ENCODE data around the gene BBS5. TPM values are rescaled to one million over a fixed set of nuclear protein-coding genes. Genes with fewer than 3 reads are reported as not detected.

BBS5 gene
- polyA plus RNA-seq, 1 donor from 2014 or later: 0.24 TPM

Other genes with a start within 250 kb of the BBS5 start
- not detected for gene LRP2, start 117.0 kb upstream of the BBS5 start, polyA plus RNA-seq
- not detected for gene KLHL41, start 30.2 kb downstream of the BBS5 start, polyA plus RNA-seq
- gene FASTKD1, start 94.4 kb downstream of the BBS5 start, polyA plus RNA-seq: 15.1 TPM
- gene PPIG, start 104.9 kb downstream of the BBS5 start, polyA plus RNA-seq: 92.5 TPM
- not detected for gene CFAP210, start 214.9 kb downstream of the BBS5 start, polyA plus RNA-seq
- gene PHOSPHO2, start 215.0 kb downstream of the BBS5 start, polyA plus RNA-seq: 3.8 TPM

Data from IgD-negative memory B cell (primary cell).